Measurements from ENCODE around the gene TSPAN14. TPM values are rescaled to one million over a fixed set of nuclear protein-coding genes. Genes with fewer than 3 reads are reported as not detected.

The TSPAN14 gene
- total and polyA plus RNA-seq, 4 donors = 19.9 to 36.8 (median 27.3) TPM

- TF ChIP-seq RAD21 (IDR thresholded peaks at IDR 0.05) (peak in 1 of 2 donors; percentile 17), YY1 (IDR thresholded peaks at IDR 0.05) (no peak), HNF4A (conservative IDR thresholded peaks at IDR 0.05) (peak; percentile 60 to 72), SP1 (IDR thresholded peaks at IDR 0.05) (peak; percentile 59), JUND (IDR thresholded peaks at IDR 0.05) (no peak), NR2F2 (IDR thresholded peaks at IDR 0.05) (peak; percentile 51), FOXA2 (IDR thresholded peaks at IDR 0.05) (no peak), FOXA1 (IDR thresholded peaks at IDR 0.05) (no peak), RXRA (IDR thresholded peaks at IDR 0.05) (peak; percentile 23 to 32), HNF4G (IDR thresholded peaks at IDR 0.05) (peak; percentile 27), GABPA (IDR thresholded peaks at IDR 0.05 in 1 of 2, conservative IDR thresholded peaks at IDR 0.05 in 1 of 2) (no peak)
- TF ChIP-seq, protein P1, sequence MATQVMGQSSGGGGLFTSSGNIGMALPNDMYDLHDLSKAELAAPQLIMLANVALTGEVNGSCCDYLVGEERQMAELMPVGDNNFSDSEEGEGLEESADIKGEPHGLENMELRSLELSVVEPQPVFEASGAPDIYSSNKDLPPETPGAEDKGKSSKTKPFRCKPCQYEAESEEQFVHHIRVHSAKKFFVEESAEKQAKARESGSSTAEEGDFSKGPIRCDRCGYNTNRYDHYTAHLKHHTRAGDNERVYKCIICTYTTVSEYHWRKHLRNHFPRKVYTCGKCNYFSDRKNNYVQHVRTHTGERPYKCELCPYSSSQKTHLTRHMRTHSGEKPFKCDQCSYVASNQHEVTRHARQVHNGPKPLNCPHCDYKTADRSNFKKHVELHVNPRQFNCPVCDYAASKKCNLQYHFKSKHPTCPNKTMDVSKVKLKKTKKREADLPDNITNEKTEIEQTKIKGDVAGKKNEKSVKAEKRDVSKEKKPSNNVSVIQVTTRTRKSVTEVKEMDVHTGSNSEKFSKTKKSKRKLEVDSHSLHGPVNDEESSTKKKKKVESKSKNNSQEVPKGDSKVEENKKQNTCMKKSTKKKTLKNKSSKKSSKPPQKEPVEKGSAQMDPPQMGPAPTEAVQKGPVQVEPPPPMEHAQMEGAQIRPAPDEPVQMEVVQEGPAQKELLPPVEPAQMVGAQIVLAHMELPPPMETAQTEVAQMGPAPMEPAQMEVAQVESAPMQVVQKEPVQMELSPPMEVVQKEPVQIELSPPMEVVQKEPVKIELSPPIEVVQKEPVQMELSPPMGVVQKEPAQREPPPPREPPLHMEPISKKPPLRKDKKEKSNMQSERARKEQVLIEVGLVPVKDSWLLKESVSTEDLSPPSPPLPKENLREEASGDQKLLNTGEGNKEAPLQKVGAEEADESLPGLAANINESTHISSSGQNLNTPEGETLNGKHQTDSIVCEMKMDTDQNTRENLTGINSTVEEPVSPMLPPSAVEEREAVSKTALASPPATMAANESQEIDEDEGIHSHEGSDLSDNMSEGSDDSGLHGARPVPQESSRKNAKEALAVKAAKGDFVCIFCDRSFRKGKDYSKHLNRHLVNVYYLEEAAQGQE (IDR thresholded peaks at IDR 0.05) = no peak
- TF ChIP-seq, protein P2, sequence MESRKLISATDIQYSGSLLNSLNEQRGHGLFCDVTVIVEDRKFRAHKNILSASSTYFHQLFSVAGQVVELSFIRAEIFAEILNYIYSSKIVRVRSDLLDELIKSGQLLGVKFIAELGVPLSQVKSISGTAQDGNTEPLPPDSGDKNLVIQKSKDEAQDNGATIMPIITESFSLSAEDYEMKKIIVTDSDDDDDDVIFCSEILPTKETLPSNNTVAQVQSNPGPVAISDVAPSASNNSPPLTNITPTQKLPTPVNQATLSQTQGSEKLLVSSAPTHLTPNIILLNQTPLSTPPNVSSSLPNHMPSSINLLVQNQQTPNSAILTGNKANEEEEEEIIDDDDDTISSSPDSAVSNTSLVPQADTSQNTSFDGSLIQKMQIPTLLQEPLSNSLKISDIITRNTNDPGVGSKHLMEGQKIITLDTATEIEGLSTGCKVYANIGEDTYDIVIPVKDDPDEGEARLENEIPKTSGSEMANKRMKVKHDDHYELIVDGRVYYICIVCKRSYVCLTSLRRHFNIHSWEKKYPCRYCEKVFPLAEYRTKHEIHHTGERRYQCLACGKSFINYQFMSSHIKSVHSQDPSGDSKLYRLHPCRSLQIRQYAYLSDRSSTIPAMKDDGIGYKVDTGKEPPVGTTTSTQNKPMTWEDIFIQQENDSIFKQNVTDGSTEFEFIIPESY (IDR thresholded peaks at IDR 0.05) = no peak
- TF ChIP-seq, protein P3, sequence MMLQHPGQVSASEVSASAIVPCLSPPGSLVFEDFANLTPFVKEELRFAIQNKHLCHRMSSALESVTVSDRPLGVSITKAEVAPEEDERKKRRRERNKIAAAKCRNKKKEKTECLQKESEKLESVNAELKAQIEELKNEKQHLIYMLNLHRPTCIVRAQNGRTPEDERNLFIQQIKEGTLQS (IDR thresholded peaks at IDR 0.05) = no peak
- Histone ChIP-seq H3K9me3 (ENCODE audit: control insufficient read depth in 4 of 4, low read length in 3 of 4) (no peaks in the 10 kb centered on the region), H3K36me3 (ENCODE audit: control insufficient read depth in 4 of 4, insufficient read depth in 3 of 4, low read depth in 1 of 4, low read length in 3 of 4) (peaks cover 0 to 5% (median 2%) of the 10 kb centered on the region in 4 donors), H3K4me1 (ENCODE audit: control insufficient read depth in 4 of 4, insufficient read depth in 4 of 4, low read length in 3 of 4) (peaks cover 22 to 46% (median 33%) of the 10 kb centered on the region in 4 donors), H3K27me3 (ENCODE audit: control insufficient read depth in 4 of 4, insufficient read depth in 4 of 4, low read length in 3 of 4) (no peaks in the 10 kb centered on the region), H3K27ac (ENCODE audit: low read depth in 1 of 2, low read length in 2 of 2) (peak overlapping the region; percentile 32 to 84), H3K4me3 (ENCODE audit: low read depth in 1 of 3, low read length in 3 of 3) (no peak overlapping the region), H3K9ac (ENCODE audit: low read depth in 1 of 2, low read length in 2 of 2) (no peak overlapping the region)
- WGBS = 55% methylated on average over 7 of the region's 7 CpGs
- peak; percentile 75 for DNase-seq (ENCODE audit: low spot score)
Measured at GRCh38 chr10:80504158-80504811, 50.2 kb downstream of the TSPAN14 start.

DNA sequence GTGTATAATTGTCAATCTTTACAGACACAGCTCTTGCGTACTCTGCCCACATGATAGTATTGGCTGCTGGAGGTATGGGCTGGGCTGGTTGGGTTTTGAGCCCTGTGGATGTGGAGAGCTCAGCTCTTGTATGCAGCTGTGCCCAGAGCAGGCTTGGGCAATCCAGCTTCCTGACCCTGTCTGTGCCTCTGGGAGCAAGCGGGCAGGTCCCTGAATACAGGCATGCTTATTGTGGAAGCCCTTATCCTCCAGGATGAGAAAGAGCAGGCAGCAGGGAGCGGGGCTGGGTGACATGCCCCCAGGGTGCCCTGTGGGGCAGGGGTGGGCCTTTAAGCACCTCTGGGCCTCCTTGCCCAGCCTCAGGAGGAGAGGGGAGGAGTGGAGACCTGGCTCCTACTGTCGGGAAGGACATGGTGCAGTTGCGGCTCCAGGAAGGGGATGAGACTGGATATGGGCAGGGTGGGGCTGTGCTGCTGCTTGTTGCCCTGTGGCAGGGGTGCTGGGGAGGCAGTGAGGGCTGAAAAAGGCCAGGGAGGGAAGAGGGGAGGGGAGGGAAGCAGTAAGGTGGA is 50.9 kb downstream of the TSPAN14 start:
- WGBS = 51% methylated on average over 5 of the region's 5 CpGs
- H3K4me1 ChIP-seq (ENCODE audit: control insufficient read depth in 4 of 4, insufficient read depth in 4 of 4, low read length in 3 of 4) = peaks cover 15 to 39% (median 26%) of the 10 kb centered on the region in 4 donors
- peak overlapping the region in 1 of 2 donors; percentile 17 for H3K9ac ChIP-seq (ENCODE audit: low read depth in 1 of 2, low read length in 2 of 2)
- DNase-seq (ENCODE audit: low spot score) = no peak
- H3K9me3 ChIP-seq (ENCODE audit: control insufficient read depth in 4 of 4, low read length in 3 of 4) = no peaks in the 10 kb centered on the region
- H3K4me3 ChIP-seq (ENCODE audit: low read depth in 1 of 3, low read length in 3 of 3) = no peak overlapping the region
- peak overlapping the region; percentile 32 to 84 for H3K27ac ChIP-seq (ENCODE audit: low read depth in 1 of 2, low read length in 2 of 2)
- TF ChIP-seq FOXA2 (IDR thresholded peaks at IDR 0.05) (no peak), SP1 (IDR thresholded peaks at IDR 0.05) (no peak), CTCF (IDR thresholded peaks at IDR 0.05; ENCODE audit: low read depth, low read length, missing input control) (no peak), RXRA (IDR thresholded peaks at IDR 0.05) (peak in 1 of 2 donors; percentile 10), HNF4G (IDR thresholded peaks at IDR 0.05) (peak; percentile 1), HNF4A (conservative IDR thresholded peaks at IDR 0.05) (no peak)
- TF ChIP-seq, protein P4, sequence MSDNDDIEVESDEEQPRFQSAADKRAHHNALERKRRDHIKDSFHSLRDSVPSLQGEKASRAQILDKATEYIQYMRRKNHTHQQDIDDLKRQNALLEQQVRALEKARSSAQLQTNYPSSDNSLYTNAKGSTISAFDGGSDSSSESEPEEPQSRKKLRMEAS (IDR thresholded peaks at IDR 0.05) = no peak
- peaks cover 0 to 7% (median 4%) of the 10 kb centered on the region in 4 donors for H3K36me3 ChIP-seq (ENCODE audit: control insufficient read depth in 4 of 4, insufficient read depth in 3 of 4, low read depth in 1 of 4, low read length in 3 of 4)
- H3K27me3 ChIP-seq (ENCODE audit: control insufficient read depth in 4 of 4, insufficient read depth in 4 of 4, low read length in 3 of 4) = no peaks in the 10 kb centered on the region
